CD14-positive monocyte (primary cell): Measurements from ENCODE around the gene VAV2. TPM values are rescaled to one million over a fixed set of nuclear protein-coding genes. Genes with fewer than 3 reads are reported as not detected.

Experiments used
- DNase-seq, 3 donors: peaks; one replicate each; pipeline ENCODE4 v3.0.0-alpha.2; 2011 to 2022
- H2AFZ ChIP-seq: 2 replicates; pipeline ENCODE4 v1.6.0; 2012; ENCODE audit warnings: mild to moderate bottlenecking, low read depth, low read length, inconsistent platforms; ENCODE audit not compliant: insufficient read depth, poor library complexity, severe bottlenecking
- H3K27ac ChIP-seq, 2 donors: 1 replicate in 1 of 2; 2 replicates in 1 of 2; pipeline ENCODE4 v1.5.1; 2012 to 2013; ENCODE audit warnings: low read length in 2 of 2, control low read depth in 1 of 2, inconsistent platforms in 1 of 2, low read depth in 1 of 2, mild to moderate bottlenecking in 1 of 2
- H3K27me3 ChIP-seq, 2 donors: one replicate each; pipeline versions ENCODE4 v1.6.0 to v1.6.1; 2011 to 2013; ENCODE audit warnings: low read length in 2 of 2; ENCODE audit not compliant: control insufficient read depth in 2 of 2, insufficient read depth in 2 of 2
- H3K36me3 ChIP-seq, 2 donors: replicated peaks in 1 of 2; 1 replicate in 1 of 2; 2 replicates in 1 of 2; pipeline versions ENCODE4 v1.5.1 to v1.6.1; 2012 to 2013; ENCODE audit warnings: low read length in 2 of 2, control low read depth in 1 of 2, inconsistent platforms in 1 of 2, mild to moderate bottlenecking in 1 of 2; ENCODE audit not compliant: insufficient read depth in 2 of 2, control insufficient read depth in 1 of 2
- H3K4me1 ChIP-seq, 2 donors: 1 replicate in 1 of 2; 2 replicates in 1 of 2; pipeline versions ENCODE4 v1.5.1 to v1.6.1; 2012 to 2013; ENCODE audit warnings: low read length in 2 of 2, control low read depth in 1 of 2, inconsistent platforms in 1 of 2, mild to moderate bottlenecking in 1 of 2, moderate library complexity in 1 of 2; ENCODE audit not compliant: insufficient read depth in 2 of 2, control insufficient read depth in 1 of 2
- H3K4me2 ChIP-seq: replicated peaks from 2 replicates; pipeline ENCODE3; 2012; ENCODE audit warnings: low read length, moderate library complexity, mild to moderate bottlenecking; ENCODE audit not compliant: poor library complexity, severe bottlenecking; ENCODE audit errors: extremely low read depth
- H3K4me3 ChIP-seq, 3 experiments: fragments of 200-600 bp in 1 of 3; sonication (generic) in 1 of 3; replicated peaks in 1 of 3; 1 replicate in 2 of 3; 2 replicates in 1 of 3; pipeline ENCODE4 v1.5.1; 2011 to 2013; ENCODE audit warnings: low read length in 3 of 3, mild to moderate bottlenecking in 3 of 3, control low read depth in 2 of 3, low read depth in 2 of 3, inconsistent platforms in 1 of 3, moderate library complexity in 1 of 3
- H3K79me2 ChIP-seq: 2 replicates; pipeline ENCODE4 v1.6.0; 2012; ENCODE audit warnings: mild to moderate bottlenecking, control low read depth, inconsistent platforms, low read length, moderate library complexity; ENCODE audit not compliant: insufficient read depth
- H3K9ac ChIP-seq: 2 replicates; pipeline ENCODE4 v1.6.0; 2017; ENCODE audit warnings: low read length, mild to moderate bottlenecking; ENCODE audit not compliant: insufficient read depth, poor library complexity, severe bottlenecking
- H3K9me3 ChIP-seq, 2 donors: replicated peaks in 1 of 2; 1 replicate in 1 of 2; 2 replicates in 1 of 2; pipeline versions ENCODE4 v1.5.1 to v1.6.1; 2012 to 2013; ENCODE audit warnings: low read length in 2 of 2, control low read depth in 1 of 2; ENCODE audit not compliant: control insufficient read depth in 1 of 2, insufficient read depth in 1 of 2
- H4K20me1 ChIP-seq: 2 replicates; pipeline ENCODE4 v1.6.0; 2012; ENCODE audit warnings: mild to moderate bottlenecking, low read length, control low read depth, moderate library complexity; ENCODE audit not compliant: insufficient read depth
- H3K27ac Mint-ChIP-seq, 7 donors: one replicate each; pipeline ENCODE4 v1.8.0; 2020; ENCODE audit warnings: mild to moderate bottlenecking in 7 of 7, mixed read lengths in 7 of 7, moderate library complexity in 6 of 7, inconsistent platforms in 2 of 7
- H3K27me3 Mint-ChIP-seq, 3 donors: one replicate each; pipeline ENCODE4 v1.8.0; 2021 to 2022; ENCODE audit warnings: low read depth in 3 of 3, mild to moderate bottlenecking in 3 of 3, mixed read lengths in 3 of 3, moderate library complexity in 3 of 3, inconsistent platforms in 1 of 3
- H3K36me3 Mint-ChIP-seq, 2 donors: one replicate each; pipeline ENCODE4 v1.8.0; 2020; ENCODE audit warnings: mixed read lengths in 2 of 2, inconsistent platforms in 1 of 2, mild to moderate bottlenecking in 1 of 2
- H3K4me1 Mint-ChIP-seq: one replicate; pipeline ENCODE4 v1.8.0; 2020; ENCODE audit warnings: mild to moderate bottlenecking, mixed read lengths
- H3K4me3 Mint-ChIP-seq, 2 donors: one replicate each; pipeline ENCODE4 v1.8.0; 2020; ENCODE audit warnings: mild to moderate bottlenecking in 2 of 2, mixed read lengths in 2 of 2, moderate library complexity in 1 of 2
- H3K9me3 Mint-ChIP-seq, 7 donors: one replicate each; pipeline ENCODE4 v1.8.0; 2020 to 2022; ENCODE audit warnings: mixed read lengths in 7 of 7, mild to moderate bottlenecking in 6 of 7, moderate library complexity in 6 of 7, inconsistent platforms in 2 of 7
- whole genome bisulfite sequencing: methylation state at CpG from one replicate; pipeline ENCODE4 v1.1.5; 2013; ENCODE audit warnings: missing lambda C conversion rate; ENCODE audit not compliant: insufficient coverage; 5-methylcytosine and 5-hydroxymethylcytosine counted together
- intact Hi-C, 2 donors: fragments of 100-400 bp; cut with micrococcal nuclease; formaldehyde crosslinking; loops; one replicate each; pipeline versions ENCODE4 v1.15.0 to v1.15.1; 2023
- polyA plus RNA-seq, 3 donors: library from polyadenylated mRNA; depleted of rRNA in 1 of 3; unstranded in 2 of 3; stranded (reverse) in 1 of 3; fragments of 300-500 nt in 2 of 3; fragments of >200 nt in 1 of 3; fragmentation: Illumina TruSeq in 2 of 3; gene quantifications; 1 replicate in 2 of 3; 2 replicates in 1 of 3; pipeline ENCODE4 v1.2.3, GENCODE V29; 2012 to 2021
- TF ChIP-seq, protein P1 (sequence below): fragments of 200-600 bp; IDR thresholded peaks from one replicate; pipeline ENCODE4 v1.8.0; 2022; ENCODE audit warnings: antibody characterized with exemption, mild to moderate bottlenecking

Gene VAV2
- polyA plus RNA-seq, 3 donors: 2.3 to 13.6 (median 2.3) TPM

DNA sequence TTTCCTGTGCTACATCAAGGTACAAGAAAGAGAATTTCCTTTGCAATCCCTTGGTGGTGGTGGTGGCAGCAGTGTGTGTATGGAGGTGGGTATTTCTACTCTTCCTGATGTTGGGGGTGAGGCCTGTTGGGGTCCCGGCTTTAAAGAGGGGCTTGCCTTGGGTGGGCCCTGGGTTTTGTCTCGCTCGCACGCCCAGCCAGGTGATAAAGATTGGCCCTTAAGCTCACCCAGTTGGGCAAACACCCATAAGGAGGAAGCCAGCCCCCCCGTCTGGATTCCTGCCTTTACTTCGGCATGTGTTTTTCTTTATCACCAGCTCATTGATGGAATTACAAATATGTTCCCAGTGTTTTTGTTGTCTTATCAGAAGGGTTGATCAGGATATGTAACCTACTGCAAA is 237.9 kb downstream of the VAV2 start:
- Histone ChIP-seq H3K4me1 (no peaks in the 10 kb centered on the region), H4K20me1 (no peaks in the 10 kb centered on the region), H2AFZ (no peak overlapping the region), H3K9me3 (no peaks in the 10 kb centered on the region), H3K4me2 (no peak overlapping the region), H3K36me3 (no peaks in the 10 kb centered on the region), H3K9ac (no peak overlapping the region), H3K27me3 (peaks cover 0 to 3% of the 10 kb centered on the region in 2 donors), H3K79me2 (no peaks in the 10 kb centered on the region), H3K4me3 (no peak overlapping the region), H3K27ac (no peak overlapping the region)
- no CpG with 5 or more reads among the region's 6 CpGs for WGBS
- intact Hi-C loops: no loop called here
- Mint-ChIP-seq H3K27ac (no peak overlapping the region), H3K27me3 (peaks cover 5 to 16% (median 16%) of the 10 kb centered on the region in 3 donors), H3K9me3 (peaks cover 0 to 4% (median 2%) of the 10 kb centered on the region in 7 donors), H3K36me3 (peaks cover 0 to 1% of the 10 kb centered on the region in 2 donors), H3K4me3 (no peak overlapping the region), H3K4me1 (peaks cover 3% of the 10 kb centered on the region)
- TF ChIP-seq, protein P1, sequence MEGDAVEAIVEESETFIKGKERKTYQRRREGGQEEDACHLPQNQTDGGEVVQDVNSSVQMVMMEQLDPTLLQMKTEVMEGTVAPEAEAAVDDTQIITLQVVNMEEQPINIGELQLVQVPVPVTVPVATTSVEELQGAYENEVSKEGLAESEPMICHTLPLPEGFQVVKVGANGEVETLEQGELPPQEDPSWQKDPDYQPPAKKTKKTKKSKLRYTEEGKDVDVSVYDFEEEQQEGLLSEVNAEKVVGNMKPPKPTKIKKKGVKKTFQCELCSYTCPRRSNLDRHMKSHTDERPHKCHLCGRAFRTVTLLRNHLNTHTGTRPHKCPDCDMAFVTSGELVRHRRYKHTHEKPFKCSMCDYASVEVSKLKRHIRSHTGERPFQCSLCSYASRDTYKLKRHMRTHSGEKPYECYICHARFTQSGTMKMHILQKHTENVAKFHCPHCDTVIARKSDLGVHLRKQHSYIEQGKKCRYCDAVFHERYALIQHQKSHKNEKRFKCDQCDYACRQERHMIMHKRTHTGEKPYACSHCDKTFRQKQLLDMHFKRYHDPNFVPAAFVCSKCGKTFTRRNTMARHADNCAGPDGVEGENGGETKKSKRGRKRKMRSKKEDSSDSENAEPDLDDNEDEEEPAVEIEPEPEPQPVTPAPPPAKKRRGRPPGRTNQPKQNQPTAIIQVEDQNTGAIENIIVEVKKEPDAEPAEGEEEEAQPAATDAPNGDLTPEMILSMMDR: no peak
- no peak for DNase-seq

DNA sequence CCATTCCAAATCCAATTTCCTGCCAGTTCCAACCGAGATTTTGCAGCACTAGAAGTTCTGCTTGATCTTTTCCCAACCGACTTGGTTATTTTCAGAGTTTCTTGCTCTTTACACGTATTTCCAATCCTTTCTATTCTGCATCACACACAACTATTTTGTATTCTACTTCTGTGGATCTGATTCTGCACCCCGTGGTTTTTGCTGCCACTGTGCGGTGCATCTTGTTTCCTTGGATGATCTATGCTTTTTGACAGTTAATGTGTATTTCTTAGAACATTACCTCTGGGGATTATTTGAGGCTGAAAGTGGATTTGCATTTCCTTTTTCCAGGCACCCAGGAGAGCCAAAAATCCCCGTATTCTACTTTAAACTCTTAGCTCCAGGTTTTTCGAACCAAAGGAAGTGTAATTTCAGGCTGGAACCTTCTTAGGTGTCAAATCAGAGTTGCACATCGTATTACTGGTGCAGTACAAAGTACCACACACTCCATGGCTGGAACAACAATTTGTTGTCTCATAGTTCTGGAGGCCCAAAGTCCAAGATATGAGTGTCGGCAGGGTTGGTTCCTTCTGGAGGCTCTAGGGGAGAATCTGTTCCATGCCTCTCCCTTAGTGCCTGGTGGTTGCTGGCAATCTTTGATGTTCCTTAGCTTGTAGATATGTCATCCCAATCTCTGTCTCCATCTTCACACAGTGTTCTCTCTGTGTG is 239.2 kb downstream of the VAV2 start:
- peaks cover 9 to 25% (median 20%) of the 10 kb centered on the region in 3 donors for H3K27me3 Mint-ChIP-seq
- H3K36me3 Mint-ChIP-seq: no peaks in the 10 kb centered on the region
- peaks cover 3% of the 10 kb centered on the region for H3K4me1 Mint-ChIP-seq
- peaks cover 0 to 7% of the 10 kb centered on the region in 2 donors for H3K27me3 ChIP-seq
- no peaks in the 10 kb centered on the region for H3K79me2 ChIP-seq
- H3K27ac ChIP-seq: no peak overlapping the region
- H3K4me2 ChIP-seq: no peak overlapping the region
- DNase-seq: no peak
- H3K36me3 ChIP-seq: no peaks in the 10 kb centered on the region
- no peak overlapping the region for H2AFZ ChIP-seq
- no peak overlapping the region for H3K9ac ChIP-seq
- H3K4me3 Mint-ChIP-seq: no peak overlapping the region
- WGBS: 67% methylated on average over 3 of the region's 9 CpGs
- H3K9me3 Mint-ChIP-seq: peaks cover 0 to 4% (median 2%) of the 10 kb centered on the region in 7 donors
- H3K4me3 ChIP-seq: no peak overlapping the region
- H3K27ac Mint-ChIP-seq: no peak overlapping the region
- H3K4me1 ChIP-seq: no peaks in the 10 kb centered on the region
- intact Hi-C loops: no loop called here
- TF ChIP-seq, protein P1: no peak
- H3K9me3 ChIP-seq: no peaks in the 10 kb centered on the region
- no peaks in the 10 kb centered on the region for H4K20me1 ChIP-seq
